Pulmonary artery endothelial cell (primary cell): ENCODE results near the gene PIAS4. TPM values are rescaled to one million over a fixed set of nuclear protein-coding genes. Genes with fewer than 3 reads are reported as not detected.
"Not testable (repeated sequence)": the region's sequence is repeated elsewhere in the genome, so short reads cannot be mapped to it uniquely, and the experiment has no call there.

ENCODE experiments used
- DNase-seq: peaks from one replicate; pipeline ENCODE4 v3.0.0-alpha.2; 2011; ENCODE audit warnings: low read depth, low spot score
- total RNA-seq: library from RNA; depleted of rRNA; stranded (reverse); fragments of >200 nt; gene quantifications from 2 replicates; pipeline ENCODE4 v1.2.3, GENCODE V29; 2014

PIAS4 gene
- total RNA-seq, 1 donor from 2014 or later: 26.5 TPM

DNA sequence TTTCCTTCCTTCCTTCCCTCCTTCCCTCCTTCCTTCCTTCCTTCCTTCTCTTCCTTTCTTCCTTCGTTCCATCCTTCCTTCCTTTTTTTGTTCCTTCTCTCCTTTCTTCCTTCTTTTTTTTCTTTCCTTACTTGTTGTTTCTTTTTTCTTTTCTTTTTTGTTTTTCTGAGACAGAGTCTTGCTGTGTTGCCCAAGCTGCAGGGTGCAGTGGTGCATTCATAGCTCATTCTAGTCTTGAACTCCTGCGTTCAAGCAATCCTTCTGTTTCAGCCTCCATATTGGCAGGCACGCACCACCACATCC lies 16.8 kb upstream of the PIAS4 start:
- no peak for DNase-seq

DNA sequence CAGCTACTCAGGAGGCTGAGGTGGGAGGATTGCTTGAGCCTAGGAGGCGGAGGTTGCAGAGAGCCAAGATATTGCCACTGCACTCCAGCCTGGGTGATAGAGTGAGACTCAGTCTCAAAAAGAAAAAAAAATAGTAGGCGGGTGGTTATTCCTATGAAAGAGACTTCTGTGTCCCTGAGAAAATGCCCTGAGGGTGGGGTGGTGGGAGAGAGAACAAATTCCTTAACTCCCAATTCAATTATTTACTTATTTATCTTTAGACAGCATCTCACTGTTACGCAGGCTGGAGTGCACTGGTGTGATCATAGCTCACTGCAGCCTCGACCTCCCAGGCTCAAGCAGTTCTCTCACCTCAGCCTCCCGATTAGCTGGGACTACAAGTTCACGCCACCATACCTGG lies 11.9 kb upstream of the PIAS4 start:
- DNase-seq: no peak

DNA sequence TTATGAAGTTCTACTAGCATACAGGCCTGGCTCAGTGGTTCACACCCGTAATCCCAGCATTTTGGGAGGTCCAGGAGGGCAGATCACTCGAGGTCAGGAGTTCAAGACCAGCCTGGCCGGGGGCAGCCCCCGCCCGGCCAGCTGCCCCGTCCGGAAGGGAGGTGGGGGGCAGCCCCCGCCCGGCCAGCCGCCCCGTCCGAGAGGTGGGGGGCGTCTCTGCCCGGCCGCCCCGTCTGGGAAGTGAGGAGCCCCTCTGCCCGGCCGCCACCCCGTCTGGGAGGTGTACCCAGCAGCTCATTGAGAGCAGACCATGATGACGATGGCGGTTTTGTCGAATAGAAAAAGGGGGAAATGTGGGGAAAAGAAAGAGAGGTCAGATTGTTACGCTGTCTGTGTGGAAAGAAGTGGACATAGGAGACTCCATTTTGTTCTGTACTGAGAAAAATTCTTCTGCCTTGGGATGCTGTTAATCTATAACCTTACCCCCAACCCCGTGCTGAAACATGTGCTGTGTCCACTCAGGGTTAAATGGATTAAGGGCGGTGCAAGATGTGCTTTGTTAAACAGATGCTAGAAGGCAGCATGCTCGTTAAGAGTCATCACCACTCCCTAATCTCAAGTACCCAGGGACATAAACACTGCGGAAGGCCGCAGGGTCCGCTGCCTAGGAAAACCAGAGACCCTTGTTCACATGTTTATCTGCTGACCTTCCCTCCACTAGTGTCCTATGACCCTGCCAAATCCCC lies 8.7 kb upstream of the PIAS4 start:
- DNase-seq: not testable (repeated sequence)

DNA sequence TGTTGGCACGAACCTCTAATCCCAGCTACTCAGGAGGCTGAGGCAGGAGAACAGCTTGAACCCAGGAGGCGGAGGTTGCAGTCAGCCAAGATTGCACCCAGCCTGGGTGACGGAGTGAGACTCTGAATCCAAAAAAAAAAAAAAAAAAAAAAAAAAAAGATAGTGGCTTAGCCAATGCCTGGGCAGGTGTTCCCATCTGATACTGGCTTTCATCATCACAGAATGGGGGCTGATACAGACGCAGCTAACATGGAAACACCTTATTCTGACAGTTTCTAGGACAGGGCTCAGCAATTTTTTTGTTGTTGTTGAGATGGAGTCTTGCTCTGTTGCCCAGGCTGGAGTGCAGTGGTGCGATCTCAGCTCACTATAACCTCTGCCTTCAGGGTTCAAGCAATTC lies 6.7 kb upstream of the PIAS4 start:
- not testable (repeated sequence) for DNase-seq

DNA sequence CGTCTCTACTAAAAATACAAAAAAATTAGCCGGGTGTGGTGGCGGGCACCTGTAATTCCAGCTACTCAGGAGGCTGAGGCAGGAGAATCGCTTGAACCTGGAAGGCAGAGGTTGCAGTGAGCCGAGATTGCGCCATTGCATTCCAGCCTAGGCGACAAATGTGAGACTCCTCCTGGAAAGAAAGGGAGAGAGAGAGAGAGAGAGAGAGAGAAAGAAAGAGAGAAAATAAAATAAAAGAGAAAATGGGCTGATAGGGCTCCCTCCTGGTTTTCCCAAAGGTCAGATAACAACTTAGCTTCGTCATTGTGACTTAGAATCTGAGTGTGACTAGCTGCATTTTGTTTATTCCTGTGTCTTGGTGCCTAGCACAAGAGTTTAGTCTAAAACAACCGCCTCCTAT lies 2.1 kb upstream of the PIAS4 start:
- DNase-seq: not testable (repeated sequence)

DNA sequence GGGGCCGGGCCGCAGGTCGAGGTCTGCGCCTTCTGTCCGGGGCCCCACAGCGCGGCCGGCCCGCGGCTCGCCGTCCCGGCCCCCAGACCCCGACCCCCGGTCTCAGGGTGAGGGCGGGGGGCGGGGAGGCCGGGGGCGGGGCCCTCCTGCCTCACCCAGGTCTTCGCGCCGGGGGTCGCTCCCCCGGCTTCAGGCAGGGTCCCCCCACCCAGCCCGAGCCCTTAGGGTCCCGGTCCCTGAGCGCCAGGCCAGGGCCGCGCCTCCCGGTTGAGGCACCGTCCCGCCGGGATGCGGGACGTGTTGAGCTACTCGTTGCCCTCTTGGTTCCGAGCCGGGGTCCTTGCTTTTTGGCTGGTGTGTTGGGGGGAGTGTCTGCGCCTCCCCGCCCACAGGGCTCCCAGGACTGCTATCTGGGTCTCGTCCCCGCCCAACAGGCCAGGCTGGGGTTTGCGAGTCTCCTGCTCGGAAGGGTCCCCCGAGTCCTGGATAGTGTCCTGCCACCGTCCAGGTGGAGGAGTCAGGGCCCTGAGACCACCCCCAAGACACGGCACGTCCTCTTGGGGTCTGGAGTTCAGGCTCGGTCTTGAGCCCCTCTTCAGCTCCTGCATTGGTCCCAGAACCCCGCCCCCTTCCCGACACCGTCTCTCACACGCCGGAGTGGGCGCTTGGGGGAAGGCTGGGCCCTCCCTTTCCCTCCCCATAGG lies 452 bp downstream of the PIAS4 start:
- no peak for DNase-seq

DNA sequence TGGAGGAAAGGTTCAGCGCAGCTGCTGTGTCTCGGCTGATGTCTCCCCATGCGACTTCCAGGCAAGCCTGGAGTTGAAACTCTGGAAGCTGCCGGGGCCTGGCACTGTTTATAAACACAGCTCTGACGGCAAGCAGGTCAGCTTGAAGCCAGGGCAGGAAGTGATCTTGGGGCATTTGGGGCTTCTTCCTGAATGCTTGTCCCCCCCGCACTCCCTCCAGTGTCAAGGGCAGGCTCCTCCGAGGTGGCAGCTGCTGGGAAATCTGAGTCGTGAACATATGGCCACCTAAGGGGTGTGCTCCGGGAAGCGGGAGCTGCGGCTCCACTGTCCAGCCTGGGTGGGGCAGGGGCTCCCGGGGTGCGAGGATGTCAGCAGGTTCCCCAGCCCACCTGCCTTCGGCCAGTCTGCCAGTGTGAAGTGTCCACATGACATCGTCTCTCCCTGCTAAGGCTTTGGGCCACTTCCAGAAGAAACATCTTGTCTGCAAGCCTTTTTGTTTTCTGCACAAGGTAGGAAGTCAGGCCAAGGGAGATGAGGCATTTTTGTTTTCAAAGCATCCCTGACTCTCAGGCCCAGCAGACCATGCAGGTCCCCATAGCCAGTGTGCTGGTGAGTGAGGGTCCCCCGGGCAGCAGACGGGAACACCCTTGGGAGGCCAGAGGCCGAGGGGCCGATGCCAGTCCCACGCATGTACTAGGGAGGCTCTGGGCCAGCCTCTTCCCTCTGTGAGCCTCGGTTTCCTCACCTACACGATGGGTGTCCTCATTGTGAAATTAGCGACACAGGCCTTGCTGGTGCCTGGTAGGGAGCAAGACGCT lies 2.7 kb downstream of the PIAS4 start:
- DNase-seq: no peak

DNA sequence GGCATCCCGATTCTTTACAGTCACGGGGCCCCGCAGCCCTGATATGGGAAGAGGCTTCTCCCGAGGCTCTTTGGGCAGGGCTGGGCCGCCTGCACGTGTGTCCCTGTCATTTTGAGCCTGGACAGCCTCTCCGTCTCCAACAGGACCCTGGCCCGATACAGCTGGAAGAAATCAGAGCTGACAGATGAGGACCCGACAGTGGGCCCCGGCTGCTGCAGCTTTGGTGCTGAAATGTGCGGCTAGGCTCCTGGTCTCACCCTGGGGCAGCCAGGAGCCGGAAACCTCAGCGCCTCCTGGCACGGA lies 3.2 kb downstream of the PIAS4 start:
- DNase-seq: no peak

DNA sequence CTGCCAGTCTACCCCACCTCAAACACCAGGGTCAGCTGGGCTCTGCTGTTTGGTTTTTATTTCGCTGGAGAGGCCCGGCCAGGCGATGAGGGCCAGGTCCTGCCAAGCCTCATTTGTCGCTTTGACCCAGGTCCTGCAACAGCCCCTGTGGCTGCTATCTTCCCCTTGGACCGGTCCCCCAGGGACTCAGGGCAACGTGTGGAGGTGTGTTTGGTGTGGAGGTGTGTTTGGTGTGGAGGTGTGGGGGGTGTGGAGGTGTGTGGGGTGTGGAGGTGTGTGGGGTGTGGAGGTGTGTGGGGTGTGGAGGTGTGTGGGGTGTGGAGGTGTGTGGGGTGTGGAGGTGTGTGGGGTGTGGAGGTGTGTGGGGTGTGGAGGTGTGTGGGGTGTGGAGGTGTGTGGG lies 3.9 kb downstream of the PIAS4 start:
- not testable (repeated sequence) for DNase-seq

DNA sequence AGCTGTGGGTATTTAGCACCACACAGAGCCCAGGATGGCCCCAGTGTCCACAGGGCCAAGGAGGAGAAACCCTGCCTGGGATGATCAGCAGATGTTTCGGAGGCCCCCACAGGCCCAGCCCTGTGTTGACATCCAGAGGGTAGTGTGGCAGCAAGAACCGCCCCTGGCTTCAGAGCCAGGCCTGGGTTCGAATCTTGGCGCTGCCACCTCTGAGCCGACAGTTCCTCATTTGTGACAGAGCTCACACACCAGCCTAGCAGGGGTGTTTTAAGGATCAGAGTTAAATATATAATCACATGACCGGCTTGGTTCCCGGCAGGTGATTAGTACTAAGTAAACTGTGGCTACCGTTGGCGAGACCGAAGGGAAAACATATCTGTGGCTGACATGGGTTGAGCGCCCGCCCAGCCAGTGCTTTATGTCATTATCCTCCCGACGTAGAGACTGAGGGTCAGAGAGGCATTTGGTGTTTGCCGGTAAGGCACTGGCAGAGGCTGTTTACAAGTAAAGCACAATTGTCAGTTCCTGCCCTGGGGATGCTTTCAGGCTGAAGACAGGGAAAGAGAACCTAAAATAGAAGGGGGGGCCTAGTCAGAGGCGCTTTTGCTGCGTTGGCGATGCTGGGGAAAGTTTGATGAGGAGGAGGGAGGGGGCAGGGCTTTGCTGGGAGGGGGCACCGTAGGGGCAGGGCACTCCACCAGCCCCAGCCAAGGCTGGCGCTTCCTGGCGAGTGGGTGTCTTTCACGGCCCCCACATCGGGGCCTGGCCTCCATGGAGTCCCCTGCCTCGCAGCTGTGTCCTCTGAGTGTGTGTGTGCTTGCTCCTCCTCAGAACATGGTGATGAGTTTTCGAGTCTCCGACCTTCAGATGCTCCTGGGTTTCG lies 4.8 kb downstream of the PIAS4 start:
- DNase-seq: no peak

DNA sequence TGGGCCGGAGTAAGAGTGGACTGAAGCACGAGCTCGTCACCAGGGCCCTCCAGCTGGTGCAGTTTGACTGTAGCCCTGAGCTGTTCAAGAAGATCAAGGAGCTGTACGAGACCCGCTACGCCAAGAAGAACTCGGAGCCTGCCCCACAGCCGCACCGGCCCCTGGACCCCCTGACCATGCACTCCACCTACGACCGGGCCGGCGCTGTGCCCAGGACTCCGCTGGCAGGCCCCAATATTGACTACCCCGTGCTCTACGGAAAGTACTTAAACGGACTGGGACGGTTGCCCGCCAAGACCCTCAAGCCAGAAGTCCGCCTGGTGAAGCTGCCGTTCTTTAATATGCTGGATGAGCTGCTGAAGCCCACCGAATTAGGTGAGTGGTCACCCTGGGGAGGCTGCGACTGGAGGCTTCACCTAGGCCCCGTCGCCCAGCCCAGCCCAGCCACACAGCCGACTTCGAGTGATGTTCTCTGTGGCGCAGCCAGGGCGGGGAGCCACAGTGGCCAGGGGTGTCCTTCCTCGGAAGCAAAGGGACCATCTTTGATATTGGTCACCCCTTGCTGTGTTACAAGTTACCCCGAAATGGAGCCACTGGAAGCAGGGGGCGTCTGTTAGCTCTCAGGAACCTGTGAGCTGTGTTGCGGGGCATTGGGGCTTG lies 5.6 kb downstream of the PIAS4 start:
- DNase-seq: no peak

DNA sequence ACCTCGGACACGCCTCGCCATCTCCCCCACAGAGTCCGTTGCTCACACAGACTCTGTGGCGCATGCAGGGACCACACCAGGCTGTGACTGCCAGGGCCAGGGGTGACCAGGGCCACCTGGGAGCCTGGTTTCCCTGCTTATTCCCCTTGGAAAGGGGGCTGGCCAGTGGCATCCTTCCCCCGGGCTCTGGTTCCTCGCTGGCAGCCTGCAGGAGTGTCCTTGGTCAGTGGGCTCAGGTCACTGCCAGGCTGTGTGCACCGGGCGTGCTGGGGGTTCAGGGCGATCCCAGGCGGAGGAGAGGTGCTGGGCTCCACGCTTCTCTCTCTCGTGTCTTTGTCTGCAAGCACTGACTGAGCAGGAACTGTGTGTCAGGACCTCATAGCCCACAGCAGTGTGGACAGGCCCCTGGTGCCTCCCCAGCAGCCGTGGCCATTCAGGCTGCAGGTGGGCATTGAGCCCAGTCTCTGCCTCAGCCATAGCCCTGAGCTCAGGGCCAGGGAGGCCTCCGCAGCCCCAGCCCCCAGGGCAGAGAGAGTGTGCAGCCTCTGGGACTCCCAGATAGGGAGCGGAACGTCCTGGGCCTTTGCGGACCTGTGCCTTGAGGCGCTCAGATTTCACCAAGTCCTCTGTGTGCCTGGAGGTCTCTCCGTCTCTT lies 6.5 kb downstream of the PIAS4 start:
- no peak for DNase-seq

DNA sequence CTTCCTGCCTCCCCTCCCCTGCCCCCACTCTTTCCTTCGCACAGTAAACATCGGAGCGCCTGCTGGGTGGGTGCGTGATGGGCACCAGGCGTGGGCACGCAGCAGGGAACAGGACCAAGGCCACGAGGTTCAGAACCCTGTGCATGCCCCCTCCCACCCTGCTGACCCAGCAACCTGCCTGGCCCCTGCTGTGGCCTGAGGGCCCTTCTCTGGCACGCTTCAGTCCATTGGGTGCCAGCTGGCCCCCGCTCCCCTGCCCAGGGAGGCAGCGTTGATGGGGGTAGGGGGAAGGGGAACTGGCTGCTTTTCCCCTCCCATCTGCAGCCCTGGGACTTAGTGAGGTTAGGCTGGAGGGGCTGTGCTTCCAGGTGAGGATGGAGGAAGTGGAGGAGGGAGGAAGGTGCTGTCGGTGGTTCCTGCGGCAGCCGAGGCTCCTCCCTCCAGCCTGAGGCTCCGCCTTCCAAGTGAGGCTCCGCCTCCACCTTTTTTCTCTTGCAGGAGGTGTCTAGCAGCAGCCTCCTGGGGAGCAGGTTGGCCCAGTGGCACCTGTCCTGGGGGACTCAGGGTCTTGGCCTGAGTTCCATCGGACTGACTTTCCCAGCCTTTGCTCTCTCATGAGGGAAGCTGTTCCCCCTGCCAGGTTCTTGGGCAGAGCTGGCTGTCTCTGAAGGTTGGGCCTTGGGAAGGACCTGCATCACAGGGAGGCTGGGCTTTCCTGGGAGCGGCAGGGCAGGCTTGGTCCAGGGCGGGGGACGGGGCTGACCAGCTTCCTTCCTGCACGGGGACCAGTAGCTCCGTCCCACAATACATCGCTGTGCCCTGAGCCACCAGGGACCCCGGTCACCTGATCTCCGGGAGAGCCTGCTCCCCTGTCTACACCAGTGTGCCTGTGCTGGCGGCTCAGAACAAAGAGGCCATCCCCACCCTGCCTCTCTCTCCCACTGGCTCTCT lies 7.3 kb downstream of the PIAS4 start:
- DNase-seq: no peak

DNA sequence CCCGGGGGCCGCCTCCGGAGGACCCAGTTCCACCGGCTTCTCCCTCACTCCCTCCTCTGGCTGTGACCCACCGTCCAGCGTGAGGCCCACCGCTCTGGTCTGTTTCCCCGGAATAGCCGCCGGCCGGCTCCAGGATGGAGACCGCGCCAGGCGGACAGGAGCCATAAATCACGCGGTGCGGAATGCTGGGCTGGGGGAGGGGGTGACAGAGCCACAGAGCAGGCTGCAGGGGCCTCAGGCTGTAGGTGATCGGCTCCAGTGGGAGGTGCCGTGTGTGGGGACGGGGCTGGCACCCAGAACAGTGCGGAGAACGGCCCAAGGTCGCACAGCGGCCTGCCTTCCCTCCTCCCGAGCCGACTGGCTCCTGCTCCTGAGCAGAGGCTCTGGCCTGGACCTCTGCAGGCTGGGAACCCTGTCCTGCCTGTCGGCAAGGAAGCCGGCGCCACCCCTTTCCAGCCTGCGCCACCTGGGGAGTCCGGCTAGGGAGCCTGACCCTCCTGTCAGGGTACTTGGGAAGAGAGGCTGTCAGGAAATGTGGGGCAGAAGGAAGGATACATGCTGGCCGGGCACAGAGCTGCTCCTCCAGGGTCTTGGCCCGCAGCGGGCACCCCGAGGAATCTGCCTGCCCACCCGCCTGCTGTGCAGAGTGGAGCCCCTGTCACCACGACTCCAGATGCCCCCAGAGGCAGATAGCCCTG lies 8.3 kb downstream of the PIAS4 start:
- no peak for DNase-seq

DNA sequence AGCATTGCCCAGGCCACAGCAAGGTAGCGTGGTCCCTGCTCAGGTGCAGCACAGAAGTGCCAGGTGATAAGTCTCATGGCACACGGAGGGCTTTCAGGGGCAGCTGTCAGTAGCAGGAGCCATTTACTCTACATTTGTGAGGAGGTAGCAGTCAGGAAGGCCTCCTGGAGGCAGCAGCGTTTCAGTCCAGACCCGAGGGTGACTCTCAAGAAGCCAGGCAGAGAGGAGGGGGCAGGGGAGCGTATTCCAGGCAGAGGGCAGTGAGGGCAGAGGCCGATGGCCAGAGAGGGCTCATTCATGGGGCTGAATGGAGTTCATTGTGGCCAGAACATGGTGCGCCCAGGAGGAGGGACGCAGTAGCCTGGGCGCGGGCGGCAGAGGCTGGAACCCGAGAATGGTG lies 8.9 kb downstream of the PIAS4 start:
- DNase-seq: no peak

DNA sequence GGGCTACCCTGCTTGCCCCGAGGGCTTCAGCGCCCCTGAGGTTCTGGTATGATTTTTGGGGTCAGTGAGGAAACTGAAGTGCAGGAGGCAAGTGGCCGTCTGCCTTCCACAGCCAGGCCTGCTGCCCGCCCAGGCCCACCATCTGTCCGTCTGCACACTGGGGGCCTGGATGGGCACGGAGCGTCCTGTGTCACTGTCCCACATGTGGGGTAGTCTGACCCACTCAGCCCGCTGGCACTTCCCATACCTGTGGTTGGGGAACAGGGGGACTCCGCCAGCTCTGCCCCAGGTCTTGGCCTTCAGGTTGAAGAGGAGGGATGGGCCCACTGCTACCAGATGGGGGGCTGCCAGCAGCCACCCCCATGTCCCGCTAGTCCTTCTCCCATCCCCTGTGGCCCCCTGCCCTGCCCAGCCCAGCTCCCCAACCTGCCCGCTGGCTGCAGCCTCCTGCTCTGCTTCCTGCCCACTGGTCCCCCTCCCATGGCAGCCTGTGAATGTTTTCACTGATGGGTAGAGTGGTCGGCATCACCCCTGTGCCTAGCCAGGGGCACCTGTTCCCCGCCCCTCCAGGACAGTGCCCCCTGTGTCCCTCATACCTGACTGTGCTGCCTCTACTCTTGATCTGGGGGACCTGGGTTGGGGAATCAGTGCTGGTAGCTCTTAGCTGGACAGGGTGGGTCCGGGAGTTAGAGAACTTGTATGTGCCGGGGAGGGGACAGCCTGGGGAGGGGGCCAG lies 9.5 kb downstream of the PIAS4 start:
- DNase-seq: no peak

DNA sequence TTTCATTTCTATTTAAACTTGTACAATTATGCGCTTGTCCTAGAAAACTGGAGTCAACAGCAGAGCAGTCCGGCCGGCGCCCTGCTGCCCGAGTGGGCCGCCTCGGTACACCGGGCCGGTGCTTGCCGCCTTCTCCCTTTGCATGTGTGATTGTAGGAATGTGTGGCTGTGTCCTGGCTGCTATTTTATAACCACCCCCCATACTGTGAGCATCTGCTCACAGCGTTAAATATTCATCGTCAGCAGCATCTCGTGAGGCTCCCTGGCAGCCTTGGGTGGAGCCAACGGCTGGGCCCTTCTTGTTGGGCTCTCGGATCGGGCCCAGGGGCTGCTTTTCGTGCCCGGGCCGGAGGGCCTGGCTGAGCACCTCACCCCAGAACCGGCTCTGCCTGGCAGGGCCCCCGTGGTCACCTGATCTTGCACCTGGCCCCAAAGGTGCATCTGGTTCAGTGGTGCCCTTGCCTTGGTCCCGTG lies 10.6 kb downstream of the PIAS4 start:
- no peak for DNase-seq
